Measurements from ENCODE around the gene TBCC. TPM values are rescaled to one million over a fixed set of nuclear protein-coding genes. Genes with fewer than 3 reads are reported as not detected.

Gene TBCC
- total RNA-seq, 1 donor from 2014 or later, result 33.2 TPM

GRCh38 chr6:42696526-42697267 lies 49.2 kb downstream of the TBCC start:
- no peak for DNase-seq (ENCODE audit: low read depth, low spot score)

GRCh38 chr6:42694586-42694985 lies 51.3 kb downstream of the TBCC start:
- no peak for DNase-seq (ENCODE audit: low read depth, low spot score)

Other genes with a start within 250 kb of the TBCC start
- 20.5 and 32.8 TPM in 2 replicates for gene UBR2, start 182.1 kb downstream of the TBCC start, total RNA-seq
- gene PRPH2, start 23.5 kb downstream of the TBCC start, total RNA-seq, result 0.13 and 0.21 TPM in 2 replicates
- 2.7 and 3.5 TPM in 2 replicates for gene BICRAL, start 35.9 kb upstream of the TBCC start, total RNA-seq
- 127 and 158 TPM in 2 replicates for gene RPL7L1, start 133.5 kb upstream of the TBCC start, total RNA-seq
- not detected in 2 replicates for gene PTCRA, start 169.9 kb upstream of the TBCC start, total RNA-seq
- 21.2 and 41.7 TPM in 2 replicates for gene CNPY3, start 183.4 kb upstream of the TBCC start, total RNA-seq
- gene GNMT, start 214.7 kb upstream of the TBCC start, total RNA-seq, result 0.13 and 0.21 TPM in 2 replicates
- gene PEX6, start 233.1 kb upstream of the TBCC start, total RNA-seq, result 21.7 and 32.7 TPM in 2 replicates
- gene PPP2R5D, start 238.5 kb upstream of the TBCC start, total RNA-seq, result 36.1 and 45.3 TPM in 2 replicates